GM12878 (cell line): ENCODE results near the gene ZNF365. TPM values are rescaled to one million over a fixed set of nuclear protein-coding genes. Genes with fewer than 3 reads are reported as not detected.

Experiments used
- ATAC-seq: fragments of 200-7000 bp; cut with Tn5 transposase; 3 replicates; pipeline ENCODE4 v1.9.1; 2020; ENCODE audit warnings: mild to moderate bottlenecking, moderate library complexity
- BruUV-seq: library from RNA; stranded (reverse); fragments of 400-500 nt; replicated peaks from 2 replicates; lab custom pipeline; 2021; lab: Mats Ljungman, UMichigan
- CTCF ChIA-PET: fragments of 300-600 bp; sonication (Branson Sonifier 250); formaldehyde crosslinking; extraction: SDS; loops from one replicate; lab custom pipeline; 2021; ENCODE audit warnings: inconsistent platforms; lab: Yijun Ruan, JAX
- POLR2A ChIA-PET: fragments of 350-600 bp; formaldehyde crosslinking; extraction: SDS; loops from one replicate; lab custom pipeline; 2021; ENCODE audit warnings: inconsistent platforms; lab: Charles Lee
- RAD21 ChIA-PET: fragments of 300-600 bp; sonication (Branson Sonifier 250); formaldehyde crosslinking; loops from one replicate; lab custom pipeline; 2023; ENCODE audit warnings: antibody characterized with exemption; ENCODE audit not compliant: unreplicated experiment; lab: Charles Lee
- SMC1A ChIA-PET: fragments of 300-600 bp; sonication (Branson Sonifier 250); formaldehyde crosslinking; loops from one replicate; lab custom pipeline; 2023; ENCODE audit not compliant: unreplicated experiment, uncharacterized antibody; lab: Charles Lee
- DNase-seq: peaks from one replicate; pipeline ENCODE4 v3.0.0-alpha.2; 2011; ENCODE audit warnings: low read depth, low spot score
- FAIRE-seq: peaks from 3 replicates; lab custom pipeline; 2011; peaks lifted over from hg19 to GRCh38; lab: Jason Lieb, UNC
- H2AFZ ChIP-seq: 2 replicates; pipeline ENCODE4 v1.6.0; 2011; ENCODE audit warnings: low read depth, low read length, control low read depth; ENCODE audit not compliant: control insufficient read depth
- H3K27ac ChIP-seq: 2 replicates; pipeline ENCODE4 v1.5.1; 2011; ENCODE audit warnings: control low read depth; ENCODE audit not compliant: control insufficient read depth, insufficient read depth
- H3K27me3 ChIP-seq, 2 experiments: replicated peaks in 1 of 2; 2 replicates each; pipeline versions ENCODE4 v1.6.0 to v1.6.1; 2011; ENCODE audit warnings: low read length in 1 of 2; ENCODE audit not compliant: control insufficient read depth in 2 of 2, insufficient read depth in 2 of 2
- H3K36me3 ChIP-seq, 2 experiments: 2 replicates each; pipeline ENCODE4 v1.5.1; 2011; ENCODE audit warnings: low read length in 1 of 2; ENCODE audit not compliant: control insufficient read depth in 2 of 2, insufficient read depth in 2 of 2
- H3K4me1 ChIP-seq: 2 replicates; pipeline ENCODE4 v1.6.1; 2011; ENCODE audit warnings: mild to moderate bottlenecking, low read length, moderate library complexity, mixed read lengths; ENCODE audit not compliant: control insufficient read depth, insufficient read depth
- H3K4me2 ChIP-seq: 2 replicates; pipeline ENCODE4 v1.6.0; 2011; ENCODE audit warnings: control low read depth; ENCODE audit not compliant: control insufficient read depth, insufficient read depth
- H3K4me3 ChIP-seq: fragments of 200-600 bp; sonication (generic); 2 replicates; pipeline ENCODE4 v1.5.1; 2016
- H3K79me2 ChIP-seq: 2 replicates; pipeline ENCODE4 v1.6.0; 2011; ENCODE audit warnings: low read length; ENCODE audit not compliant: control insufficient read depth, insufficient read depth
- H3K9ac ChIP-seq: 2 replicates; pipeline ENCODE4 v1.8.0; 2011; ENCODE audit warnings: low read length, control low read depth, mixed read lengths; ENCODE audit not compliant: control insufficient read depth, insufficient read depth
- H3K9me3 ChIP-seq: replicated peaks from 3 replicates; pipeline ENCODE4 v1.5.1; 2011; ENCODE audit warnings: mild to moderate bottlenecking, low read length; ENCODE audit not compliant: control insufficient read depth, insufficient read depth
- H4K20me1 ChIP-seq: 2 replicates; pipeline ENCODE4 v1.6.0; 2011; ENCODE audit not compliant: control insufficient read depth, insufficient read depth
- CHD2 ChIP-seq: IDR thresholded peaks from 2 replicates; pipeline ENCODE4 v1.6.1; 2011; ENCODE audit warnings: low read depth, low read length, improper control_type of control experiment, borderline replicate concordance
- KAT2A ChIP-seq: conservative IDR thresholded peaks from 2 replicates; pipeline ENCODE4 v1.6.1; 2011; ENCODE audit warnings: low read depth, low read length; ENCODE audit not compliant: control insufficient read depth
- RBBP5 ChIP-seq: fragments of 200-600 bp; sonication (generic); conservative IDR thresholded peaks from 2 replicates; pipeline ENCODE4 v1.6.1; 2016
- RELA ChIP-seq: fragments of 450-650 bp; IDR thresholded peaks from 2 replicates; pipeline ENCODE4 v1.8.0; 2014; ENCODE audit warnings: borderline replicate concordance; ENCODE audit not compliant: partially characterized antibody
- whole genome bisulfite sequencing: methylation state at CpG from one replicate; pipeline ENCODE4 v1.1.6; 2016; ENCODE audit warnings: low lambda C conversion rate; ENCODE audit not compliant: insufficient replicate concordance, insufficient coverage; ENCODE audit errors: missing lambda C conversion rate; 5-methylcytosine and 5-hydroxymethylcytosine counted together
- in situ Hi-C: fragments of 300-500 bp; cut with MboI; formaldehyde crosslinking; loops from 9 replicates; pipeline ENCODE4 v1.14.3; 2018; ENCODE audit warnings: mixed read lengths
- intact Hi-C: fragments of 100-400 bp; cut with micrococcal nuclease; formaldehyde crosslinking; loops from one replicate; pipeline ENCODE4 v1.14.2; 2022; ENCODE audit not compliant: unreplicated experiment
- polyA plus RNA-seq, 11 experiments: library from polyadenylated mRNA; depleted of rRNA in 4 of 11; unstranded in 6 of 11; stranded (reverse) in 5 of 11; fragments of >200 nt; fragmentation: Nextera tagmentation in 4 of 11; fragmentation: Illumina TruSeq in 1 of 11; extraction: Ambion mirVana in 4 of 11; extraction: Trizol in 1 of 11; gene quantifications; 1 replicate in 1 of 11; 2 replicates in 10 of 11; pipeline versions ENCODE4 v1.2.1 to v1.2.3, GENCODE V29; 2011 to 2016; ENCODE audit warnings: inconsistent platforms in 2 of 11, missing spikeins in 2 of 11, low read depth in 1 of 11
- total RNA-seq, 4 experiments: library from RNA; depleted of rRNA in 3 of 4; stranded (reverse); fragments of >200 nt in 3 of 4; fragmentation: Illumina TruSeq in 1 of 4; extraction: Trizol in 1 of 4; gene quantifications; 2 replicates each; pipeline versions ENCODE4 v1.2.1 to v1.2.3, GENCODE V29; 2013 to 2021
- TF ChIP-seq, protein P1 (sequence below): IDR thresholded peaks from 2 replicates; pipeline ENCODE4 v1.6.1; 2012; ENCODE audit warnings: low read depth, low read length, improper control_type of control experiment
- TF ChIP-seq, protein P2 (sequence below): IDR thresholded peaks from 2 replicates; pipeline ENCODE4 v1.6.1; 2012; ENCODE audit warnings: low read depth, low read length, improper control_type of control experiment

The ZNF365 gene
- total and polyA plus RNA-seq, 10 of the 15 experiments (the other 5 are each of a cell fraction or from before 2014, with no cell fraction given): 0.08 TPM; not detected in 9

GRCh38 chr10:62335326-62335725 is 38.8 kb upstream of the ZNF365 start:
- BruUV-seq: no TSS peak
- H3K27ac ChIP-seq: no peak overlapping the region
- ChIA-PET CTCF (no interaction called here), RAD21 (no interaction called here), POLR2A (no interaction called here), SMC1A (no interaction called here)
- no peaks in the 10 kb centered on the region for H4K20me1 ChIP-seq
- H2AFZ ChIP-seq: no peak overlapping the region
- H3K36me3 ChIP-seq: no peaks in the 10 kb centered on the region
- no peak for TF ChIP-seq KAT2A
- TF ChIP-seq RELA: no peak
- TF ChIP-seq, protein P1, sequence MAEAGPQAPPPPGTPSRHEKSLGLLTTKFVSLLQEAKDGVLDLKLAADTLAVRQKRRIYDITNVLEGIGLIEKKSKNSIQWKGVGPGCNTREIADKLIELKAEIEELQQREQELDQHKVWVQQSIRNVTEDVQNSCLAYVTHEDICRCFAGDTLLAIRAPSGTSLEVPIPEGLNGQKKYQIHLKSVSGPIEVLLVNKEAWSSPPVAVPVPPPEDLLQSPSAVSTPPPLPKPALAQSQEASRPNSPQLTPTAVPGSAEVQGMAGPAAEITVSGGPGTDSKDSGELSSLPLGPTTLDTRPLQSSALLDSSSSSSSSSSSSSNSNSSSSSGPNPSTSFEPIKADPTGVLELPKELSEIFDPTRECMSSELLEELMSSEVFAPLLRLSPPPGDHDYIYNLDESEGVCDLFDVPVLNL: no peak
- TF ChIP-seq, protein P2, sequence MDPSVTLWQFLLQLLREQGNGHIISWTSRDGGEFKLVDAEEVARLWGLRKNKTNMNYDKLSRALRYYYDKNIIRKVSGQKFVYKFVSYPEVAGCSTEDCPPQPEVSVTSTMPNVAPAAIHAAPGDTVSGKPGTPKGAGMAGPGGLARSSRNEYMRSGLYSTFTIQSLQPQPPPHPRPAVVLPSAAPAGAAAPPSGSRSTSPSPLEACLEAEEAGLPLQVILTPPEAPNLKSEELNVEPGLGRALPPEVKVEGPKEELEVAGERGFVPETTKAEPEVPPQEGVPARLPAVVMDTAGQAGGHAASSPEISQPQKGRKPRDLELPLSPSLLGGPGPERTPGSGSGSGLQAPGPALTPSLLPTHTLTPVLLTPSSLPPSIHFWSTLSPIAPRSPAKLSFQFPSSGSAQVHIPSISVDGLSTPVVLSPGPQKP: no peak
- in situ Hi-C loops (no loop called here), intact Hi-C loops (no loop called here)
- H3K9ac ChIP-seq: no peak overlapping the region
- 24% methylated on average over 2 of the region's 2 CpGs for WGBS
- no peaks in the 10 kb centered on the region for H3K79me2 ChIP-seq
- no peaks in the 10 kb centered on the region for H3K4me1 ChIP-seq
- no peaks in the 10 kb centered on the region for H3K27me3 ChIP-seq
- H3K4me2 ChIP-seq: no peak overlapping the region
- no peak overlapping the region for H3K4me3 ChIP-seq
- FAIRE-seq: no peak
- no peaks in the 10 kb centered on the region for H3K9me3 ChIP-seq
- no peak for ATAC-seq
- DNase-seq: no peak

- SMC1A ChIA-PET: interaction anchor here (0.6 to 0.9 kb wide), 2 partner anchors 10 to 672 kb away, joined by 3 read pairs; no protein-coding TSS in a partner anchor
- DNase-seq (no peak), FAIRE-seq (no peak), ATAC-seq (no peak)
- TF ChIP-seq CHD2 (no peak), RBBP5 (no peak)
- no peak overlapping the region for H3K4me2 ChIP-seq
- H3K4me1 ChIP-seq: no peaks in the 10 kb centered on the region
- H2AFZ ChIP-seq: no peak overlapping the region
- BruUV-seq: no TSS peak
- no peaks in the 10 kb centered on the region for H3K9me3 ChIP-seq
- RAD21 ChIA-PET: no interaction called here
- WGBS: 60% methylated on average over 1 of the region's 1 CpG
- CTCF ChIA-PET: interaction anchor here (0.6 kb wide), 1 partner anchor 13 kb away, joined by 3 read pairs; no protein-coding TSS in a partner anchor
- H4K20me1 ChIP-seq: no peaks in the 10 kb centered on the region
- no peaks in the 10 kb centered on the region for H3K27me3 ChIP-seq
- in situ Hi-C loops (no loop called here), intact Hi-C loops (no loop called here)
- H3K4me3 ChIP-seq: no peak overlapping the region
- no peaks in the 10 kb centered on the region for H3K36me3 ChIP-seq
- no peak overlapping the region for H3K27ac ChIP-seq
- no peaks in the 10 kb centered on the region for H3K79me2 ChIP-seq
- no peak overlapping the region for H3K9ac ChIP-seq
- POLR2A ChIA-PET: no interaction called here
Observed at GRCh38 chr10:62336404-62336803, 37.8 kb upstream of the ZNF365 start.
